Subcutaneous adipose tissue (tissue), 4 donors: ENCODE data around the gene HMSD. TPM values are rescaled to one million over a fixed set of nuclear protein-coding genes. Genes with fewer than 3 reads are reported as not detected.

Source experiments
- CTCF ChIP-seq: fragments of 450-650 bp; IDR thresholded peaks from one replicate; pipeline ENCODE4 v1.5.1; 2016; ENCODE audit warnings: low read depth, mild to moderate bottlenecking, control low read depth, antibody characterized with exemption, moderate library complexity
- total RNA-seq, 4 donors: library from RNA; depleted of rRNA; stranded (reverse); fragments of >200 nt; gene quantifications; one replicate each; pipeline ENCODE4 v1.1.0, GENCODE V29; 2016

Gene HMSD
- total RNA-seq, 4 donors from 2014 or later = not detected

GRCh38 chr18:63971320-63972001 is 22.4 kb downstream of the HMSD start:
- TF ChIP-seq CTCF = no peak

GRCh38 chr18:63972002-63972376 is 22.9 kb downstream of the HMSD start:
- TF ChIP-seq CTCF = no peak

- no peak for TF ChIP-seq CTCF
These were observed 25.9 kb downstream of the HMSD start for GRCh38 chr18:63974991-63975390.

- TF ChIP-seq CTCF = no peak
These were observed 26.5 kb downstream of the HMSD start for GRCh38 chr18:63975628-63976027.

- TF ChIP-seq CTCF = no peak
These were observed 27.9 kb downstream of the HMSD start for GRCh38 chr18:63977040-63977439.

- no peak for TF ChIP-seq CTCF
These were observed 30.4 kb downstream of the HMSD start for GRCh38 chr18:63979409-63979920.

- no peak for TF ChIP-seq CTCF
These were observed 30.9 kb downstream of the HMSD start for GRCh38 chr18:63980027-63980426.
